OCI-LY7 (cell line): ENCODE measurements around the gene AGAP2. TPM values are rescaled to one million over a fixed set of nuclear protein-coding genes. Genes with fewer than 3 reads are reported as not detected.

ENCODE experiments used
- BruUV-seq: library from RNA; stranded (reverse); fragments of 400-500 nt; replicated peaks from 2 replicates; lab custom pipeline; 2021; lab: Mats Ljungman, UMichigan
- CTCF ChIA-PET: fragments of 300-600 bp; sonication (Branson Sonifier 250); formaldehyde crosslinking; loops from one replicate; lab custom pipeline; 2022; ENCODE audit warnings: antibody characterized with exemption; ENCODE audit not compliant: unreplicated experiment; lab: Charles Lee
- POLR2A ChIA-PET: fragments of 300-600 bp; sonication (Branson Sonifier 250); formaldehyde crosslinking; loops from one replicate; lab custom pipeline; 2022; ENCODE audit warnings: antibody characterized with exemption; lab: Charles Lee
- DNase-seq: peaks from one replicate; pipeline ENCODE4 v3.0.0-alpha.2; 2015; ENCODE audit warnings: low spot score
- H2AFZ ChIP-seq: fragments of 200-600 bp; sonication (generic), shearing (Covaris generic); 2 replicates; pipeline ENCODE4 v1.6.1; 2014; ENCODE audit warnings: mild to moderate bottlenecking, antibody characterized with exemption, low read length, moderate library complexity
- H3K27ac ChIP-seq: fragments of 200-600 bp; sonication (generic); 2 replicates; pipeline ENCODE4 v1.5.1; 2014; ENCODE audit warnings: mixed run types, low read depth, mild to moderate bottlenecking, moderate library complexity, low read length, inconsistent platforms; ENCODE audit not compliant: poor library complexity, severe bottlenecking
- H3K36me3 ChIP-seq: fragments of 200-600 bp; sonication (generic); 2 replicates; pipeline ENCODE4 v1.6.1; 2014; ENCODE audit warnings: mild to moderate bottlenecking, antibody characterized with exemption, low read length, moderate library complexity, mixed read lengths; ENCODE audit not compliant: insufficient read depth
- H3K4me1 ChIP-seq: fragments of 200-600 bp; sonication (generic); 2 replicates; pipeline ENCODE4 v1.5.1; 2014; ENCODE audit warnings: mild to moderate bottlenecking, low read length; ENCODE audit not compliant: insufficient read depth, poor library complexity, severe bottlenecking
- H3K4me2 ChIP-seq: fragments of 200-600 bp; sonication (generic); 2 replicates; pipeline ENCODE4 v1.6.1; 2014; ENCODE audit warnings: mild to moderate bottlenecking, low read length
- H3K4me3 ChIP-seq: fragments of 200-600 bp; sonication (generic); 2 replicates; pipeline ENCODE4 v1.5.1; 2014; ENCODE audit warnings: mild to moderate bottlenecking, low read depth, low read length; ENCODE audit not compliant: poor library complexity, severe bottlenecking
- H3K79me2 ChIP-seq: fragments of 200-600 bp; sonication (generic); 2 replicates; pipeline ENCODE4 v1.6.1; 2016; ENCODE audit warnings: low read depth, mild to moderate bottlenecking, low read length, moderate library complexity, mixed read lengths; ENCODE audit not compliant: insufficient read depth
- H3K9me2 ChIP-seq: fragments of 200-600 bp; sonication (generic); 2 replicates; pipeline ENCODE4 v1.6.1; 2016; ENCODE audit warnings: mild to moderate bottlenecking, low read length, mixed read lengths; ENCODE audit not compliant: insufficient read depth
- H3K9me3 ChIP-seq: fragments of 200-600 bp; sonication (generic); 2 replicates; pipeline ENCODE4 v1.6.1; 2014; ENCODE audit warnings: mild to moderate bottlenecking, mixed run types, low read length, mixed read lengths
- H4K20me1 ChIP-seq: fragments of 200-600 bp; sonication (generic); 2 replicates; pipeline ENCODE4 v1.6.1; 2014; ENCODE audit warnings: mild to moderate bottlenecking, antibody characterized with exemption, low read length, moderate library complexity, mixed read lengths; ENCODE audit not compliant: insufficient read depth
- CTCF ChIP-seq: fragments of 200-600 bp; sonication (generic); conservative IDR thresholded peaks from 2 replicates; pipeline ENCODE4 v1.5.1; 2014; ENCODE audit warnings: mild to moderate bottlenecking, antibody characterized with exemption, low read length, moderate library complexity, mixed read lengths
- EZH2phosphoT487 ChIP-seq: fragments of 200-600 bp; sonication (generic); IDR thresholded peaks from 2 replicates; pipeline ENCODE4 v1.6.1; 2018; ENCODE audit warnings: low read depth, borderline replicate concordance, mild to moderate bottlenecking, mixed run types, antibody characterized with exemption, low read length, moderate library complexity, mixed read lengths
- intact Hi-C: fragments of 100-400 bp; cut with micrococcal nuclease; formaldehyde crosslinking; loops from one replicate; pipeline ENCODE4 v1.10.0; 2022; ENCODE audit not compliant: unreplicated experiment
- total RNA-seq, 2 experiments: library from RNA; depleted of rRNA in 1 of 2; stranded (reverse); fragments of >200 nt in 1 of 2; shearing (Covaris generic) in 1 of 2; gene quantifications; 2 replicates each; pipeline ENCODE4 v1.2.3, GENCODE V29; 2014 to 2022

The AGAP2 gene
- total RNA-seq, 2 experiments from 2014 or later, result 14.8 to 26.5 TPM

- H4K20me1 ChIP-seq, result no peaks in the 10 kb centered on the region
- H3K9me2 ChIP-seq, result no peaks in the 10 kb centered on the region
- intact Hi-C loops, result no loop called here
- ChIA-PET CTCF (interaction anchor here (0.6 kb wide), 1 partner anchor 26 kb away, joined by 3 read pairs; the partner anchor contains the start of gene TSPAN31), POLR2A (interaction anchor here (0.6 to 1.0 kb wide), 2 partner anchors 9 to 42 kb away, joined by 3 to 4 read pairs; no protein-coding TSS in a partner anchor)
- H3K9me3 ChIP-seq, result no peaks in the 10 kb centered on the region
- H3K79me2 ChIP-seq, result no peaks in the 10 kb centered on the region
- H2AFZ ChIP-seq, result no peak overlapping the region
- no TSS peak for BruUV-seq
- no peak overlapping the region for H3K27ac ChIP-seq
- TF ChIP-seq EZH2phosphoT487 (no peak), CTCF (no peak)
- H3K36me3 ChIP-seq, result peaks cover 58% of the 10 kb centered on the region
- DNase-seq, result no peak
- no peak overlapping the region for H3K4me2 ChIP-seq
- H3K4me3 ChIP-seq, result no peak overlapping the region
- H3K4me1 ChIP-seq, result peaks cover 22% of the 10 kb centered on the region
Measured at GRCh38 chr12:57718641-57719528, 19.7 kb downstream of the AGAP2 start.

- ChIA-PET CTCF (no interaction called here), POLR2A (interaction anchor here (0.6 to 0.7 kb wide), 2 partner anchors 31 to 1939 kb away, joined by 3 read pairs; no protein-coding TSS in a partner anchor)
- no peak overlapping the region for H3K4me3 ChIP-seq
- H3K27ac ChIP-seq, result no peak overlapping the region
- no peak overlapping the region for H2AFZ ChIP-seq
- H3K79me2 ChIP-seq, result no peaks in the 10 kb centered on the region
- no peaks in the 10 kb centered on the region for H3K9me3 ChIP-seq
- intact Hi-C loops, result no loop called here
- BruUV-seq, result no TSS peak
- TF ChIP-seq EZH2phosphoT487, result no peak
- TF ChIP-seq CTCF, result no peak
- H3K4me1 ChIP-seq, result peaks cover 22% of the 10 kb centered on the region
- no peaks in the 10 kb centered on the region for H3K9me2 ChIP-seq
- peaks cover 63% of the 10 kb centered on the region for H3K36me3 ChIP-seq
- no peak for DNase-seq
- H3K4me2 ChIP-seq, result no peak overlapping the region
- H4K20me1 ChIP-seq, result no peaks in the 10 kb centered on the region
Measured at GRCh38 chr12:57717846-57718640, 20.5 kb downstream of the AGAP2 start.
